HG02938 (cell line): ENCODE data around the gene FAHD1.
"Not testable (repeated sequence)": the region's sequence is repeated elsewhere in the genome, so short reads cannot be mapped to it uniquely, and the experiment has no call there.

ENCODE experiments used
- ATAC-seq: cut with Tn5 transposase; IDR thresholded peaks from one replicate; pipeline ENCODE4 v1.9.1; 2021; ENCODE audit warnings: mild to moderate bottlenecking, moderate library complexity; ENCODE audit not compliant: unreplicated experiment

Gene FAHD1

GRCh38 chr16:1788708-1789100, 38.3 kb upstream of the FAHD1 start:
- no peak for ATAC-seq

DNA sequence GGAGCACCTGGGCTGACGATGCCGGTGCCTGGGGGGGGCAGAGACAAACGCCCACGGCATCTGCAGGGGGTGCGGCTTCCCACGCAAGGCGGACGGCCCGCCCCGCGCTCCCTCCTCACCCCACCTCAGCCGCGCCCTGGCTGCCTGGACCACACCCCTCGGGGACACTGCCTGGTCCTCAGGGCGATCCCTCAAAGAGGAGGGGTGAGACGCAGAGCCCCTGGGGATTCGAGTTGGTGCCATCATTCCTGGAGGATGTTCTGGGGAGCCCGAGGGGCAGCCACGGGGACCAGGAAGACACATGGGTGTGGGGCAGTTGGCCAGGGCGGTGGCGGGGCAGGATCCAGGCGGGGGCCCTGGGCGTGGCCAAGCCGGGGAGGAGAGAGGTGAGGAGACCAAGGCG, 37.4 kb upstream of the FAHD1 start:
- no peak for ATAC-seq

DNA sequence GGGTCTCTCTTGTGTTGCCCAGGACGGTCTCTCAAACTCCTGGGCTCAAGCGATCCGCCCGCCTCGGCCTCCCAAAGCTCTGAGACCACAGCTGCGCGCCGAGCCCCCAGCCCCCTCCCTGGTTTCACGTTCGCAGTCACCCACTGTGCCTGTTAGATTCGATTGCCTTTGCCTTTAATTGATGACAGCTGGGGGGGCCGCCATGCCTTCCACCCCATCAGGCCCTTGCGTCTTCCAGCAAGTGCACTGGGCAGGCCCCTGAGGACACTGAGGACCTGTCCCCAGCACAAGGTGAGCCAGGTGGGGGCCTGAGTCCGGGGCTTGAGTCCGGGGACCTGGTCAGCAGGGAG, 36.8 kb upstream of the FAHD1 start:
- no peak for ATAC-seq

DNA sequence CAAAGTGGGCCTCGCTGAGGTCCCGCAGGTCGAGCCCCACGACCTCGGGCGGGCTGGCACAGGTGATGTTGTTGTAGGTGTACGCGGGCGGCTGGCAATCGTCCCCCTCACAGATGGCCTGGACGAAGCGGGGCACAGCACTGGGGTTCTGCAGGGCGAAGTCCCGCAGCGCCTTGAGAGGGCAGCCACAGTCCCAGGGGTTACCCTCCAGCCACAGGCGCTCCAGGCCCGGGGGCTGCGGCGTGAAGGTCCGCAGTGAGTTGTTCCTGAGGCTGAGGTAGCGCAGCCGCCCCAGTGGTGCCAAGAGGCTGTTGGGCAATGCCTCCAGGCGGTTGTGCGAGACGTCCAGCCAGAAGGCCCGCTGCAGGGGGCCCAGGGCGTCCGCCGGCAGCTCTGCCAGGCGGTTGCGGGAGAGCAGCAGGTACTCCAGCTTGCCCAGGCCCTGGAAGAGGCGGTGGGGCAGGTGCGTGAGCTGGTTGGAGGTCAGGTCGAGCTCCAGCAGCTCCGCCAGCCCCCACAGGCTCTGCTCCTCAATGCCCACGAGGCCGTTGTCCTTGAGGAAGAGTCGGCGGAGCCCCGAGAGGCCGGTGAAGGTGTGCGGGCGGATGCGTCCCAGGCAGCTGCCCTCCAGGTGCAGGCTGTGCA, 36.3 kb upstream of the FAHD1 start:
- no peak for ATAC-seq

DNA sequence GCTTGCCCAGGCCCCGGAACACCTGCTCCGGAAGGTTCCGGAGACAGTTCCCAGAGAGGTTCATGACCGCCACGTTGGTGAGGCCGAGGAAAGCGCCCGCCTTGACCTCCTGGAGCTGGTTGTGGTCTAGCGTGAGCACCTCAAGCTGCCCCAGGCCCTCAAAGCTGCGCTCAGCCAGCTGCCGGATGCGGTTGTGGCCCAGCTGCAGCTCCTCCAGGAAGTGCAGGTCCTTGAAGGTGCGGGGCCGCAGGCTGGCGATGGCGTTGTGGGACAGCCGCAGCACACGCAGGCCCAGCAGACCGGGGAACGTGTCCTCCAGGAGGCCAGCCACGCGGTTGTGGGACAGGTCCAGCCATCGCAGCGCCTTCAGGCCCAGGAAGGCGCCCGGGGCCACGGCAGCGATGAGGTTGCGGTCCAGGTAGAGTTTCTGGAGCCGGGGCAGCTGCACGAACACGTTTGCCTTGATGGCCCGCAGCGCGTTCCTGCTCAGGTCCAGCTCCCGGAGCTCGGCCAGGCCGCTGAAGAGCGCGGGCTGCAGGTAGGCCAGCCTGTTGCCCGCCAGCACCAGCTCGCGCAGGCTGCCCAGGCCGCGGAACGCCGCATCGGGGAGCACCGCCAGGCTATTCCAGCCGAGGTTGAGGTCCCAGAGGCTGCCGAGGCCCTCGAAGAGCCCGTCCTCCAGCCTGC, 35.6 kb upstream of the FAHD1 start:
- ATAC-seq = no peak

GRCh38 chr16:1791943-1792812, 34.8 kb upstream of the FAHD1 start:
- ATAC-seq = no peak

- ATAC-seq = no peak
Observed at GRCh38 chr16:1792836-1793577, 34.0 kb upstream of the FAHD1 start.

DNA sequence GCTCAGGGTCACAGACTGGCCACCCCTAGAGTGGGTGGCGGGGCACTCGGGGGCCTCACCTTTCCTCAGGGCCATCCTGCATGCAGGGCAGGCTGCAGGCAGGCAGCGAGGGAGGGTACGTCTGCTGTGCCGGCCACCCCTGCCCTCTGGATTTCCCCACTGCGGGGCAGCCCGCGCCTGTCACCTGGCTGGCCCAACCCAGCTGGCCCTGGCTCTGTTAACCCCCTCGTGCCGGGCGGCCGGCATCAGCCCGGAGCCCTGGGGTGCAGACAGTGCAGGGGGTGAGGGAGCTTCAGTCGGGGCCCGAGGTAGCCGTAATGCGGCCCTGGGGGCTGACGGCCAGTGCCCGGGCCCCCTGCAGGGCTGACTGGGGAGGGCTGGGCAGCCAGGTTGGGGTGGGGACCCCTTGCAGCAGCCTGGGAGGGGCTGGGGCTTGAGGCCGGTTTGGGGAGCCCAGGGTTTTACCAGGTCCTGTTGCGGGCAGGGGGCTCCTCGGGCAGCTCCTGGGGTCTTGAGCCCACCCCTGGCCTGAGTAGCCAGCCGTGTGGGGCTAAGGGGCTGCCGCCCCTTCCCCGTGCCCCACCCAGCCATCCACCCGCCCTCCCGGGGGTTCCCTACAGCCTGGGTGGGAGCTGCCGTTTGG, 33.3 kb upstream of the FAHD1 start, which contains the start of gene IGFALS:
IGFALS (minus strand) TSS at position 128 of the 643 bp plus-strand sequence; CDS start at position 75, 53 bp downstream.
- ATAC-seq = no peak

DNA sequence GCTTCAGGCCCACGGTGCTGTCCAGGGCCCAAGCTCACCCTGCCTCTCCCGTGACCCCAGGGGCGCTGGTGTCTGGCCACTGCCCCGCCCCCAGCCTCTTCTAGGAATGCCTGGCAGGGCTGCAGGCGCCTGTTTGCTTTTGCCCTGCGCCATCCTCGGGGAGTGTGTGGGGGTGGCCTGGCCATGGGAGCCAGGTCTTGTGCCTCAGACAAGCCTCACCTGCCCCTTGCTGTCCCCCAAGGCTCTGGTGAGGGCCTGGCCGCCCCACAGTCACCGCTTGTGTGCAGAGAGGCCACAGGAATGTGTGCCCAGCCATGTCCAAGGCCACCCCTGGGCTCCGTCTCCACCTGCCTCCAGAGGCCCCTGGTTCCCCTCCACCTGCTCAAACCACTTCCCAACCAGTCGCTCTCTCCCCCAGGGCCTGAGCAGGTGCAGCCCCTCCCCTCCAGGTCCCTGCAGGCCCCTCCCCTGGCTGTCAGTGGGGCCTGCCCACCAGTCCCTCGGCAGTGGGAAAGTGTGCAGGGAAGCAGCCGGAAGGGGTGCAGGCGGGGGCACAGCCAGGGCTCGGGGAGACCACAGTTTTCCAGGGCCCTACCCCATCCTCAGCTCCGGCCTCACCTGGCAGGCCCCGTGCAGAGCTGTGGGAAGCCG, 32.7 kb upstream of the FAHD1 start:
- no peak for ATAC-seq

DNA sequence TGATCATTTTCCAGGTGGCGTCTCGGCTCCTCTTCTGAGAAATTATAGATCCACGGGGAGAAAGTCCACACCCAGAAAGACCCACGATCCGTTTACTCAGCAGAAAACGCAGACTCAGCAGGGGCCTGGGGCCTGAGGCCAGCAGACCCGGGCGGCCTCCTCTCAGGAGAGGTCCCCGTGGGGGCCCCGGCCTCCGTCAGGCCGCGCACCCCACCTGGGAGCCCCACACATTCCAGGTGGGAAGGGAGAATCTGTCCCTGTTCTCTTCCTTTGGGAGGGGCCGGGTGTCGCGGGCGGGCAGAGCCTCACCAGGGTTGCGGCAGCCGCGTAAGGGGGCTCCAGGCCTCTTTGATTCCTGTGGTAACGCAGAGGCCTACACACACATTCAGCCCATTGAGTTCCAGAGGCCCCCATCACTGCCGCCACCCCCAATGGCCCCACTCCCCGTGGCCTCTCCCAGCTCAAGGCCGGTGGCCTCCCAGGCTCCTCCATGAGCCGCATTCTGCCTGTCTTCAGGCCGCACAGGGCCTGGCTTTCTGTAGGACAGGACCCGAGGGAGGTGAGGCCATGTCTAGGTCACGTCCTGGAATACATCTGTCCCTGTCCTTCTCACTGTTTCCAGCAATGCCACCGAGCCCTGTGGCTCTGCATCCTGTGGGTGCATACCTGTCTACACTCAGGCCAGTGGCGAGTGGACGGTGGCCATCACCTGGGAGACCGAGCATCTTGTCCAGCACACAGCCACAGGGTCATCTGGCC, 31.9 kb upstream of the FAHD1 start:
- no peak for ATAC-seq

DNA sequence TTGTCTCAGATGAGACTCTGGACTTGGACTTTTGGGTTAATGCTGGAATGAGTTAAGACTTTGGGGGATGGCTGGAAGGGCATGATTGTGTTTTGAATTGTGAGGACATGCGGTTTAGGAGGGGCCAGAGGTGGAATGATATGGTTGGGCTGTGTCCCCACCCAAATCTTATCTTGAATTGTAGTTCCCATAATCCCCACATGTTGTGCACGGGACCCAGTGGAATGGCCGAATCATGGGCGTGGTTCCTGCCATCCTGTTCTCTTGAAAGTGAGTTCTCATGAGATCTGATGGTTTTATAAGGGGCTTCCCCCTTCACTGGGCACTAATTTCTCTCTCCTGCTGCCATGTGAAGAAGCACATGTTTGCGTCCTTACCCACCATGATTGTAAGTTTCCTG, 27.7 kb upstream of the FAHD1 start:
- not testable (repeated sequence) for ATAC-seq

- no peak for ATAC-seq
Observed at GRCh38 chr16:1800701-1801100, 26.3 kb upstream of the FAHD1 start.

DNA sequence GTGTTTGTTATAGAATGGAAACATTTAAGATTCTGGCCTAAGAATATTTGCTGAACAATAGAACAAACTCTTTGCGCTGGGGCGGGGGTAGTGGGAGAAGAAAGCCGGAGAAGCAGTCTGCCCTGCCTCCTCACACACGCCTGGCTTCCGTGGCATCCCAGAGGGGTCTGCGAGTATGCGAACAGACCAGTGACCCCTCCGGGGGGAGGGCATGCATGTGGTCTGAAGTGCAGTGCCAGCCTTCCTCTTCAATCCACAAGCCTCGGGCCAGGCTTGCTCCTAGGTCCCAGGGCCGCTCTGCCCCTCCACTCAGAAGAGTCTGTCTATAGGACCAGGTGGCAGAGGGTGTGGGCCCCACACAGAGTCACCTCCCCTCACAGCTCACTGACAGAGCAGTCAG, 19.4 kb upstream of the FAHD1 start:
- ATAC-seq = no peak

DNA sequence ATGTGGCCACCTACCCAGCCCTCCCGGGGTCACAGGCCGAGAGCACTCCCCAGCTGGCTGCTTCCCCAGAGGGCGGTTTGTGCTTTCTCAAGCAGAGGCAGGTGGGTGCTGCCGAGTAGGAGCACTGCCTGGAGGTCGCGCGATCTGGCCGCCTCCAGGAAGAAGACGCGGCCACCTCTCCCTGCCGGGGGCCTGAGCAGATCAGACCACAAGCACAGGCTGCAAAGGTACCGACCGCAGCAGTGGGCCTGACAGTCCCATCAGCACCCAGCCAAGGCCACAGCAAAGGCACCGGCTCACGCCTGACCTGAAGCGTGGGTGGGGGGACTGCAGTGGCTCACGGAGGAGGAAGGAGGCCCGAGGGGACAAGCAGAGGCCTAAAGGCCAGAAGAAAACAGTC, 18.3 kb upstream of the FAHD1 start:
- no peak for ATAC-seq

- ATAC-seq = no peak
Observed at GRCh38 chr16:1809281-1809801, 17.7 kb upstream of the FAHD1 start.

- ATAC-seq = no peak
Observed at GRCh38 chr16:1810106-1810505, 16.9 kb upstream of the FAHD1 start.

GRCh38 chr16:1810536-1810935, 16.5 kb upstream of the FAHD1 start:
- no peak for ATAC-seq

GRCh38 chr16:1812732-1813163, 14.3 kb upstream of the FAHD1 start:
- no peak for ATAC-seq

- no peak for ATAC-seq
Observed at GRCh38 chr16:1815461-1815860, 11.5 kb upstream of the FAHD1 start.
